DMS153 (cell line): ENCODE results near the gene KTN1.

Experiments used
- DNase-seq: peaks from one replicate; lab custom pipeline; 2025; lab: John Stamatoyannopoulos, UW

The KTN1 gene

GRCh38 chr14:55572578-55572977 is 7.4 kb upstream of the KTN1 start:
- DNase-seq, result peak; percentile 92

GRCh38 chr14:55574988-55575387 is 5.0 kb upstream of the KTN1 start:
- no peak for DNase-seq

GRCh38 chr14:55577229-55577628 is 2.8 kb upstream of the KTN1 start:
- no peak for DNase-seq

- no peak for DNase-seq
Measured at GRCh38 chr14:55578511-55578910, 1.5 kb upstream of the KTN1 start.

DNA sequence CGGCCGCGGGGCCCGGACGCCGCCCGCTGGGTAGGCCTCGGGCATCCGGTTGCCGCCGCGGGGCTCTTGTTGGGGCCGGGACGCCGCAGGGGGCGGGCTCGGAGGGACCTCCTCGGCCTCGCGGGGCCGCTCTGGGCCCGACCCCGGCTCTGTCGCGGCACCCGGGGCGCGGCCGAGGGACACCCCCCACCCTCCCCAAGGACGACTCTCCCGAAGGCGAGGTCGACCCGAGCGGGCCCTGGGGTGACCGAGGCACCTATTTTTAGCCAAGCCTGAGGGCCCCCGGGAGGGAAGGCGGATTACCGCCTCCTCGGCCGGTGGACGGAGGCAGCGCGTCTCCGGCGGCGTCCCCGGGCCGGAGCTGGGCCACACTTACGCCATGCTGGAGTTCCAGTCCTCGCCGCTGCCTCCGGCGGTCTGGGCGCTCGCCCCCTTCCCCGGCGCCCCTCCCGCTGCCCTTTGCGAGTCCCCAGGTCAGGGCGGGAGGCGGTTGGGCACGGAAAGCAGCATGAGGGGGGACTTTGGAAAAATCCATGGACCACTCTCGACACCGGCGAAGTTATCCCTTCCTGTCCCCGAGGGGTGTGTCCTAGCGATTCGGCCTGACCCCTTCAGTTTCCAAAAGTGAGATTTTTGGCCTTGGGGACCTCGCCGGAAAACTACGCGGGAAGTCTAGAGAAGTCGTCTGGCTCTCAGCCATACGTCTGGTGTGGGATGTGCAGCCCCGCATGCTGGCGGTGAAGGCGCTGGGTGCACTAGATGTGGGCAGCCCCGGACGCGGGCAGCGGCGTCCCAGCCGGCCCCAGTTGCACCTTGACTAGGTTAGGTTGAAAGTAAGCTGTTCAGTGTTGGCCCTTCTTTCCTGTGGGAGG is 699 bp downstream of the KTN1 start:
- DNase-seq, result no peak

DNA sequence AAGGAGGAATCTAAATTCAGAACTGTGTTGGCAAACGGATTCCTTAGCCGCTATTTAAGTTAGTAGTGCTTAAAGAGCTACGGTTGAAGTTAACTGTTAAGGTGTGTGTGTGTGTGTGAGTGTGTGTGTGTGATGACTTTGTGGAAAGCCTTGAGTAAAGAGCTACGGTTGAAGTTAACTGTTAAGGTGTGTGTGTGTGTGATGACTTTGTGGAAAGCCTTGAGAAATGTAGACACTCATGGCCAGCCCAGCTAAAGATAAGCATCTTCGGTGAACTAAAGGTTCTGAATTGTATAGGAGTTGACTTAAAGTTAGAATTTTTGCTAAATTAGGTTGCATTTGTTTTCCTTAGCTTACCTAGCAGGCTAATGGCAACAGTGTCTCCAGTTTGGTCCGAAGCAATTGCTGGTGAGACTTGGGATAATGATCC is 1.4 kb downstream of the KTN1 start:
- no peak for DNase-seq

- no peak for DNase-seq
Measured at GRCh38 chr14:55582746-55583145, 2.7 kb downstream of the KTN1 start.

DNA sequence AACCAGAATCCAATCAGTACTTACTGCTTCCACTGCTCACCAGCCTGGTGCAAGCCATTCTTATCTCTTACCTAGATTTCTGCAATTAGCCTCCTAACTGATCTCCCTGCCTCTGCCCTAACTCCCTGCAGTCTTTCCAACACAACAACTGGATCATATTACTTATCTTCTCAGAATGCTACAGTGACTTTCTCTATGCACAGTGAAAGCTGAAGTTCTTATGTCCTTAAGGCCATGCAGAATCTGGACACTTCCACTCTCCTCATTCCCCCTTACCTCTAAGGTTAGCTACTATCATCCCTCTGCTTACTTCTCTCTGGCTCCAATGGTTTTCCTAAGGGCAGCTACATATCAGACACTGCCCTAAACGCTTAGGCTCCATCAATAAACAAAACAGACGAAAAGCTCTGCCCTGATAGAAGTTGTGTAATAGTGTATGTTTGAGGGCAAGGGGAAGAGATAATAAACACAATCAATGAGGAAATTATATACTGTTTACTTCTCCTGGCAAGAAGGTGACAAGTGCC is 4.0 kb downstream of the KTN1 start:
- peak; percentile 16 for DNase-seq

DNA sequence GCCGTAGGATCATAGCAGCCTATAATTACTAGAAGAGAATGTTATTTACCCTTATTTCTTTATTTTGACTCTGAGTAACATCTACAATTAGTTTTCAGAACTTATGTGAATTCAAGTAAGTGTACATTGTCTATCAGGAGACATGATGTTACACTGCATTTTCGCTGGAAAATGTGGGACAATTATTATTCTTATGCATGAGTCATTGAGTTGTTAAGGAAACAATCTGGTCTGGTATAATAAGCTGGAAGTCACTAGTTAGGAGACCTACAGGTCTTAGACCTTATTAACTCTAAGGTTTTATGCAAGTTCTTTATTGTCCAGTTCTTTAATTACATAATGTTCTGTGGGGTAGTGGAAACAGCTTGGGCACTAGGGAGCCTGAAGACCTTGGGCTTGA is 5.8 kb downstream of the KTN1 start:
- no peak for DNase-seq

GRCh38 chr14:55586411-55586810 is 6.4 kb downstream of the KTN1 start:
- DNase-seq, result no peak

DNA sequence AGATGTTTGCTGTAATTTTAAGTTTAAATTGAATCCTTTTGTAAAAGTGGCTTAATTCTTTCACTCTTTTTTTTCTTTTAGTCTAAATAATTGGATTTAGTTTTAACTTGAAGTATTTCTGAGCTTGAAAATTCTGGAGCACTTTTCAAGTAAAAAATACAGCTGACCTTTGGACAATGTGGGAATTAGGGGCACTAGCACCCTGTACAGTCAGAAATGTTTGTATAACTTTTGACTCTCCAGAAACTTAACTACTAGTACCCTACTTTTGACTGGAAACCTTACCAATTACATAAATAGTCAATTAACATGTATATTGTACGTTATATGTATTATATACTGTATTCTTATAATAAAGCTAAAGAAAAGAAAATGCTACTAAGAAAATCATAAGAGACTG is 7.8 kb downstream of the KTN1 start:
- no peak for DNase-seq

DNA sequence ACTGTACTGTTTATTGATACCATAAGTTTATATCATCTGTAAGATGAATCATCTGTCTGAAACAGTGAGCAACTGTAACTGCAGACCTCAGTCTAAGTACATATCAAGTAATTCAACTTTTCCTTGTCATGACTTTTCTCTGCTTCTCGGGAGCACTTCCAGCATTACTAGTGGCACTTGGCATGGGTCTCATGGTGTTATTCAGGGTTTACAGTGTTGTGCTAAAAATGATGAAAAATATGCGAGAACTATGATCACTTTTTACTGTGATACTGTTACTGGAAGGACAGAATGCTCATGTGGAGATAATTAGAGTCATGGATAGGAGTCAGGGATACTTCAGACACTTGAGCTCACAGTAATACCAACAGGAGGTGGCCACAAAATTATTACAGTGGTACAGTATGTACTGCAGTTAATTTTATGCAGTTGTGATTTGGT is 8.3 kb downstream of the KTN1 start:
- no peak for DNase-seq

DNA sequence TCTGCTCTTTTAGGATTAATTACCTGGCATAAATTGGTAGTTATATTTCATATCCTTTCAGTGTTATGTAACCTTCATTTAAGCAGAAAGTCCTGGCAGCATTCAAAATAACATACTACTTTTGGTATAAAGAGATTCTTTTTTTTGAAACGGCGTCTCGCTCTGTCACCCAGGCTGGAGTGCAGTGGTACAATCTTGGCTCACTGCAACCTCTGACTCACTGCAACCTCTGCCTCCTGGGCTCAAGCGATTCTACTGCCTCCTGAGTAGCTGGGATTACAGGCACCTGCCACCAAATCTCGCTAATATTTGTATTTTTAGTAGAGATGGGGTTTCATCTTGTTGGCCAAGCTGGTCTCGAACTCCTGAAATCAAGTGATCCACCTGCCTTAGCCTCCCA is 9.2 kb downstream of the KTN1 start:
- DNase-seq, result no peak

DNA sequence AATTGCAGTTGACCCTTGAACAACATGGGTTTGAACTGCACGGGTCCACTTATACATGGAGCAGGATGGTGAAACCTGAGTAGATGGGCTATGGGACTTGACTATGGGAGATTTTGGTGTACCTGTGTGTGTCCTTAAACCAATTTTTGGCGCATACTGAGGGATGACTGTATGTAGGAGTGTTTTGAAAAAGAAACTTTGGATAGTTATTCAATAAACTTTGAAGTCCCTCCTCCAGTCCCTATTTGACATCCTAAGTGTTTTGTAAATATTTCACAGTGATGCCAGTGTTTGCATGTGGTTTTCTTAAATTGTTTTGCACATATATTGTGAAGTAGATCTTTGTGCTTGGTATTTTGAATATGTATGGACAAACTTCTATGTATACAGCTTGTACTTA is 12.4 kb downstream of the KTN1 start:
- DNase-seq, result no peak

DNA sequence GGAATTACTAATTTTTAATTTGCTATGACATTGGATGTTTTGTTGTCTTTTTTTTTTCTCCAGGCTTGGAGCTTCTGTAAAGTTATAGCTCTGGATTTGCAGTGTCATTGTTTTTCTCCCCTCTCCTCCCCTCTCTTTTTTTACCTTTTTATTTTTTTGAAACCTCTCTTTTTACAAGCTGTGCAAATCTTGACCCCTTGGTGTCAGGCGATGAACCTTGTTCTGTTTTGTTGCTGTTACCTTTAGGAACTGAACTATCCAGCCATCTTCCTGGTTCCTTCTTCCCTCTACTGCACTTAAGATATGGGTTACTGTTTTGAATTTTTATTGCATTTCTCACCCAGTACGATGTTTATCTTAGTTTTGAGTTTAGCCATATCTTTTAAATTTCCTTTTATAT is 13.7 kb downstream of the KTN1 start:
- no peak for DNase-seq

DNA sequence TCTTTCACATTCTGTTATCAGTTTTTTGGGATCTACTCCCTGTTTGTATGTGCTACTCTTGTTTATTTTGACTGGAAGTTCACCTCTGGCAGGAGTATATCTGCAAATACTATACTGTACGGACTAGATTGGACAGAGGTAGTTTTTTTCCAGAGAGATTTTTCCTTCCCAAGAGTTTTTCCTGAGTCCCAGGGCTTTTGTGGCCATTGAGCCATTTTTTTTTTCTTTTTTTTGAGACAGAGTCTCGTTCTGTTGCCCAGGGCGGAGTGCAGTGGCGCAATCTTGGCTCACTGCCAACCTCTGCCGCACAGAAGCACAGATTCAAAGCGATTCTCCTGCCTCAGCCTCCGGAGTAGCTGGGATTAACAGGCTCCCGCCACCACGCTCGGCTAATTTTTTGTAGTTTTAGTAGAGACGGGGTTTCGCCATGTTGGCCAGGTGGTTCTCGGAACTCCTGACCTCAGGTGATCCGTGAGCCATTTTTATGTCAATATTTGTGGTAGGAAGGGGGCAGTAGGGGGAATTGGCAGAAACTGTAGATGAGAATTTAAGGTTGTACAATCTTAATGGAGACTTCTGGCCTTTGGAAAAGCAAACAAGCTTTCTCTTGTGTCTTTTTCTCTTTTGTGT is 19.4 kb downstream of the KTN1 start:
- peak; percentile 23 for DNase-seq

DNA sequence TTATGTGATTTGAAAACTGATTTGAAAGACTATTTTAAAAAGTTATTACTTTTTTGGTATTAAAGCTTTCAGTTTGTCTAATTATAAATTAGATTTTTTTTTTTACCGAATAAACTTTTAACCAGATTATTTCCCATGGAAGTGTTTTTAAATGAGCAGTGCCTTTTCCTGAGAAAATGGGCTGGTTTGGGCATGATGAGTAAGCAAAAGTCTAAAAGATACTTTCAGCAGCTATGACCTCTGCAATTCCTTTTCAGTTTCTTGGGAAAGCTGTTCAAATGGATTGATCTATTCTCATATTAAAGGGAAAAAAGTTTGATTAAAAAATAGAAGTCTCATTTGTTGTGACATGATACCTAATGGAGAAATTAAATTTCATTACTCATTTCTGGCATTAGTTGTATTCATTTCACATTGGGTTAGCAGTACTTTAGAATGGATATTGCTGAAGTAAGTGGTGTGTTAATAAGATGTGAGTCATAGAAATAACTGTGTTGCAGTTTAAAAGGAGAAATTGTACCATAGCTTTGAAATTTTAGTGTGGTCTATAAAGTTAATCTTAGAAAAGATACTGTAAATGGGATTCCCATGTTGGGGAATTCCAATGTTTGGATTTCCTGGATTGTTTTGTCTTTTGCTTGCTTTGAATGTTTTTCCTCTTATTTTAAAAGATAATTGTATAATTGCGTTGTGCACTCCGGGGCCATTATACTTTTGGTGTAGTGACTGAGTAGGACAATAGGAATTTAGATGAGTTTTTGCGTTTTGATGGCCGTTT is 21.0 kb downstream of the KTN1 start:
- no peak for DNase-seq

- no peak for DNase-seq
Measured at GRCh38 chr14:55603401-55603953, 23.5 kb downstream of the KTN1 start.

DNA sequence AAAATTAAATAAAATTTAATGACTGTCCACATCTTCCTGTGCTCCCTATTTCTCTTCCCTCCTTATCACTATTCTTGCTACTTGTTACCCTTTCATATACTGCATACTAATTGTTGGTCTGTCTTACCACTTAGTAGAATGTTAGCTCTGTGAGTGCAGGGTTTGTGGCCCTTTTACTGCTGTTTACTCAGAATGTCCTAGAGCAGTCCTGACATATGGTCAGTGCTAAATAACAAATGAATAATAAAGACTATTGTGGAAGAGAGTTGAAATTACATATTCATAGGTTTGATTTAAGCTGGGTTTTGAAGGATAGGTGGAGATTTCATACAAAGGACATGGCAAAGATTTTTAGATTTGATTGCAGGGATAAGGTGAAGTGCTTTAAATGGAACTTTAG is 24.5 kb downstream of the KTN1 start:
- no peak for DNase-seq

GRCh38 chr14:55604900-55605418 is 25.0 kb downstream of the KTN1 start:
- no peak for DNase-seq

DNA sequence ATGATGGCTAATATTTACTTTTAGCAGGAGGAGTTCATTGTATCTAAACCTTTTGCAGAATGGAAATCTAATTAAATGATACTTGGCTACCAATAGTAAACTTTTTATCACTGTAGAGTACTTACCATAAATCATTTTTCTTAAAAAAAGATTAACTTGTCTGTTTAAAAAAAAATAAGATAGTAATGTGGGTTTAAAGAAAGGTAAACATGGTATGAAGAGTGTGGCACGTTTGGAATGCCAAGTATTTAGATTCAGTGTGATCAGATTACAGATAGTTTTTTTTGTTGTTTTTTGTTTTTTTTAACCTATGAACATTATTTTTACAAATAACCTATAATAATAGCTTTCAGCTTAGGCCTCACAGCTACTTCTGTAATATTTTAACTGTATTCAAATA is 25.8 kb downstream of the KTN1 start:
- DNase-seq, result no peak

- DNase-seq, result no peak
Measured at GRCh38 chr14:55607386-55607785, 27.4 kb downstream of the KTN1 start.
